Smooth muscle cell (in vitro differentiated cells): ENCODE measurements around the gene LNX1. TPM values are rescaled to one million over a fixed set of nuclear protein-coding genes. Genes with fewer than 3 reads are reported as not detected.

ENCODE experiments used
- DNase-seq: peaks from one replicate; lab custom pipeline; 2025; ENCODE audit not compliant: unreplicated experiment; lab: John Stamatoyannopoulos, UW
- H2AFZ ChIP-seq: fragments of 200-600 bp; sonication (generic); 2 replicates; pipeline ENCODE4 v1.6.0; 2016; ENCODE audit warnings: antibody characterized with exemption, low read depth, mild to moderate bottlenecking
- H3F3A ChIP-seq: fragments of 200-600 bp; sonication (generic); 2 replicates; pipeline ENCODE4 v1.6.0; 2017; ENCODE audit warnings: antibody characterized with exemption, low read depth
- H3K27ac ChIP-seq: fragments of 200-600 bp; sonication (generic); 2 replicates; pipeline ENCODE4 v1.5.1; 2016; ENCODE audit warnings: low read depth, mild to moderate bottlenecking
- H3K27me3 ChIP-seq: fragments of 200-600 bp; sonication (generic); 2 replicates; pipeline ENCODE4 v1.6.1; 2016; ENCODE audit warnings: low read depth, mild to moderate bottlenecking
- H3K36me3 ChIP-seq: fragments of 200-600 bp; sonication (generic); 2 replicates; pipeline ENCODE4 v1.5.1; 2016; ENCODE audit warnings: low read depth
- H3K4me1 ChIP-seq: fragments of 200-600 bp; sonication (generic); 2 replicates; pipeline ENCODE4 v1.5.1; 2016; ENCODE audit warnings: low read depth
- H3K4me2 ChIP-seq: fragments of 200-600 bp; sonication (generic); 2 replicates; pipeline ENCODE4 v1.6.0; 2016; ENCODE audit warnings: mild to moderate bottlenecking
- H3K4me3 ChIP-seq: fragments of 200-600 bp; sonication (generic); 2 replicates; pipeline ENCODE4 v1.5.1; 2016; ENCODE audit warnings: mild to moderate bottlenecking
- H3K79me2 ChIP-seq: fragments of 200-600 bp; sonication (generic); 2 replicates; pipeline ENCODE4 v1.6.0; 2016; ENCODE audit warnings: low read depth, mild to moderate bottlenecking
- H3K9ac ChIP-seq: fragments of 200-600 bp; sonication (generic); 2 replicates; pipeline ENCODE4 v1.6.0; 2016; ENCODE audit warnings: low read depth
- H3K9me3 ChIP-seq: fragments of 200-600 bp; sonication (generic); replicated peaks from 2 replicates; pipeline ENCODE4 v1.5.1; 2016; ENCODE audit warnings: low read depth
- H4K20me1 ChIP-seq: fragments of 200-600 bp; sonication (generic); 2 replicates; pipeline ENCODE4 v1.6.0; 2016; ENCODE audit warnings: low read depth
- CTCF ChIP-seq: fragments of 200-600 bp; sonication (generic); IDR thresholded peaks from 2 replicates; pipeline ENCODE4 v1.5.1; 2017; ENCODE audit warnings: borderline replicate concordance, mild to moderate bottlenecking, antibody characterized with exemption; ENCODE audit not compliant: insufficient read depth, poor library complexity, severe bottlenecking
- WGBS: methylation state at CpG from one replicate; pipeline ENCODE4 v1.1.7; 2016; ENCODE audit warnings: low lambda C conversion rate; 5-methylcytosine and 5-hydroxymethylcytosine counted together
- polyA plus RNA-seq: library from polyadenylated mRNA; unstranded; fragments of >200 nt; fragmentation: Nextera tagmentation; extraction: Ambion mirVana; gene quantifications from 2 replicates; pipeline ENCODE4 v1.2.1, GENCODE V29; 2016
- total RNA-seq: library from RNA; depleted of rRNA; stranded (reverse); fragments of >200 nt; gene quantifications from 2 replicates; pipeline ENCODE4 v1.2.3, GENCODE V29; 2014

The LNX1 gene
- total and polyA plus RNA-seq, 2 experiments from 2014 or later: 2.3 to 4.3 TPM

- no peak for TF ChIP-seq CTCF
- Histone ChIP-seq H3K4me3 (no peak overlapping the region), H3K79me2 (peaks cover 22% of the 10 kb centered on the region), H4K20me1 (peaks cover 16% of the 10 kb centered on the region), H3K9me3 (no peaks in the 10 kb centered on the region), H3F3A (no peaks in the 10 kb centered on the region), H2AFZ (no peak overlapping the region), H3K4me2 (no peak overlapping the region), H3K4me1 (no peaks in the 10 kb centered on the region), H3K36me3 (peaks cover 10% of the 10 kb centered on the region), H3K27me3 (no peaks in the 10 kb centered on the region), H3K27ac (no peak overlapping the region), H3K9ac (no peak overlapping the region)
- no peak for DNase-seq
- 84% methylated on average over 1 of the region's 1 CpG for WGBS
Observed at GRCh38 chr4:53441564-53441963, 149.7 kb downstream of the LNX1 start.

- TF ChIP-seq CTCF: no peak
- Histone ChIP-seq H3K9ac (no peak overlapping the region), H4K20me1 (peaks cover 17% of the 10 kb centered on the region), H3K9me3 (no peaks in the 10 kb centered on the region), H3F3A (peaks cover 3% of the 10 kb centered on the region), H3K79me2 (peaks cover 51% of the 10 kb centered on the region), H3K4me1 (peaks cover 5% of the 10 kb centered on the region), H2AFZ (no peak overlapping the region), H3K27me3 (no peaks in the 10 kb centered on the region), H3K27ac (no peak overlapping the region), H3K4me3 (no peak overlapping the region), H3K36me3 (no peaks in the 10 kb centered on the region), H3K4me2 (no peak overlapping the region)
- 96% methylated on average over 1 of the region's 1 CpG for WGBS
- DNase-seq: no peak
Observed at GRCh38 chr4:53436251-53436650, 155.0 kb downstream of the LNX1 start.

GRCh38 chr4:53432528-53433424 lies 158.5 kb downstream of the LNX1 start:
- Histone ChIP-seq H3K4me2 (peak overlapping the region; percentile 53), H3K4me3 (no peak overlapping the region), H3K9me3 (no peaks in the 10 kb centered on the region), H2AFZ (no peak overlapping the region), H3K4me1 (peaks cover 5% of the 10 kb centered on the region), H3K27ac (peak overlapping the region; percentile 84), H3F3A (peaks cover 3% of the 10 kb centered on the region), H3K36me3 (peaks cover 27% of the 10 kb centered on the region), H3K9ac (peak overlapping the region; percentile 37), H3K27me3 (no peaks in the 10 kb centered on the region), H4K20me1 (peaks cover 12% of the 10 kb centered on the region), H3K79me2 (peaks cover 37% of the 10 kb centered on the region)
- DNase-seq: no peak
- WGBS: 43% methylated on average over 4 of the region's 4 CpGs
- TF ChIP-seq CTCF: no peak
